Measurements from ENCODE around the gene RERE. TPM values are rescaled to one million over a fixed set of nuclear protein-coding genes. Genes with fewer than 3 reads are reported as not detected.

Gene RERE
- total RNA-seq, 2 experiments from 2014 or later: 73.1 to 211 TPM

DNA sequence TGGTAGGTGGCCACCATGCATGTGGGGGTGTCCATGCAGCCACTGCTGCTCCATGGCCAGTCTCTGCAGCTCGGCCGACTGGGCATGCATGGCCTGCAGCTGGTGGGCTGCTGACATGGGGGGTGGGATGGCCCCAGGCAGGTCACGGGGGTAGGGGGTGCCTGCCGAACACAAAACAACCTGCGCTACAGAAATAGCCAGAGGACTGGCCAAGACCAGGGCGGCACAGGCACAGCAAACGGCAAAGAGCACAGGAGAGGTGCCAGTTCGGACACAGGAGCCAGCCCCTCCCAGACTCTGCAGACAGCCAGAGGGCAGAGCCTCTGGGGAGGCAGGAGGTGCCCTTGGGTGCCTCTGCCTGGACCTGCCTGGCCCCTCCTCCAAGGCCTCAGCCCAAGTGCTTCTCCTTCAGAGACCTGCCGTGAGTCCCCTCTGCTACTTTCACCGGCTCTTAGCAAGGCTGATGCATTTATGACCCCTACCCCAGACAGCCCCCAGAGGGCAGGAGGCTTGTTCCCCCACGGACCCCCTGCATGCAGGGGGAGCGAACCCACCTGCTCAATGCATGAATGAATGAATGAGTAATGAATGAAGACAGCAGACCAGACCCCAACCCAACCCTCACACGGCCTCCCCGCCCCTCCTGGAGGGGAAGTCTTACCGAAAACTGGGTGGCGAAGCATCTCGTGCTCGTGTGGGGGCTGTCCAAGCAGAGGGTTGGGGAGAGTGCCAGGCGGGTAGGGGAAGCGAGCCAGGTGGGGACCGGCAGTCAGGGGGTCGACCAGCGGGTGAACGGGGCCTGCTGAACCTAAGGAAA is 461.8 kb downstream of the RERE start:
- no TSS peak for BruUV-seq (replicated peaks)
- ChIA-PET POLR2A (no interaction called here), CTCF (ENCODE audit: unreplicated experiment) (interaction anchor here (0.6 kb wide), 1 partner anchor 13 kb away, joined by 3 read pairs; no protein-coding TSS in a partner anchor)
- Histone ChIP-seq H3K36me3 (ENCODE audit: insufficient read depth, low read length) (peaks cover 85% of the 10 kb centered on the region), H3K4me2 (ENCODE audit: low read length) (no peak overlapping the region), H4K20me1 (ENCODE audit: insufficient read depth, low read length) (no peaks in the 10 kb centered on the region; the same call in 1 of the 2 replicates), H3K79me2 (ENCODE audit: insufficient read depth, low read depth, low read length) (no peaks in the 10 kb centered on the region), H2AFZ (ENCODE audit: low read length) (no peak overlapping the region), H3K4me3 (ENCODE audit: low read depth, low read length, poor library complexity, severe bottlenecking) (no peak overlapping the region), H3K9me3 (ENCODE audit: low read length) (no peaks in the 10 kb centered on the region), H3K9me2 (ENCODE audit: insufficient read depth, low read length) (no peaks in the 10 kb centered on the region), H3K4me1 (ENCODE audit: insufficient read depth, low read length, poor library complexity, severe bottlenecking) (no peaks in the 10 kb centered on the region), H3K27ac (ENCODE audit: low read depth, low read length, poor library complexity, severe bottlenecking) (no peak overlapping the region)
- no peak for DNase-seq (ENCODE audit: low spot score)
- no peak for TF ChIP-seq EZH2phosphoT487 (IDR thresholded peaks at IDR 0.05; ENCODE audit: borderline replicate concordance, low read depth, low read length)
- TF ChIP-seq, protein P1, sequence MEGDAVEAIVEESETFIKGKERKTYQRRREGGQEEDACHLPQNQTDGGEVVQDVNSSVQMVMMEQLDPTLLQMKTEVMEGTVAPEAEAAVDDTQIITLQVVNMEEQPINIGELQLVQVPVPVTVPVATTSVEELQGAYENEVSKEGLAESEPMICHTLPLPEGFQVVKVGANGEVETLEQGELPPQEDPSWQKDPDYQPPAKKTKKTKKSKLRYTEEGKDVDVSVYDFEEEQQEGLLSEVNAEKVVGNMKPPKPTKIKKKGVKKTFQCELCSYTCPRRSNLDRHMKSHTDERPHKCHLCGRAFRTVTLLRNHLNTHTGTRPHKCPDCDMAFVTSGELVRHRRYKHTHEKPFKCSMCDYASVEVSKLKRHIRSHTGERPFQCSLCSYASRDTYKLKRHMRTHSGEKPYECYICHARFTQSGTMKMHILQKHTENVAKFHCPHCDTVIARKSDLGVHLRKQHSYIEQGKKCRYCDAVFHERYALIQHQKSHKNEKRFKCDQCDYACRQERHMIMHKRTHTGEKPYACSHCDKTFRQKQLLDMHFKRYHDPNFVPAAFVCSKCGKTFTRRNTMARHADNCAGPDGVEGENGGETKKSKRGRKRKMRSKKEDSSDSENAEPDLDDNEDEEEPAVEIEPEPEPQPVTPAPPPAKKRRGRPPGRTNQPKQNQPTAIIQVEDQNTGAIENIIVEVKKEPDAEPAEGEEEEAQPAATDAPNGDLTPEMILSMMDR (conservative IDR thresholded peaks at IDR 0.05; ENCODE audit: low read length): no peak
- intact Hi-C loops (cut with micrococcal nuclease; ENCODE audit: unreplicated experiment): loop anchor here (10.0 kb wide), 1 partner anchor 369 kb away; no protein-coding TSS in a partner anchor

DNA sequence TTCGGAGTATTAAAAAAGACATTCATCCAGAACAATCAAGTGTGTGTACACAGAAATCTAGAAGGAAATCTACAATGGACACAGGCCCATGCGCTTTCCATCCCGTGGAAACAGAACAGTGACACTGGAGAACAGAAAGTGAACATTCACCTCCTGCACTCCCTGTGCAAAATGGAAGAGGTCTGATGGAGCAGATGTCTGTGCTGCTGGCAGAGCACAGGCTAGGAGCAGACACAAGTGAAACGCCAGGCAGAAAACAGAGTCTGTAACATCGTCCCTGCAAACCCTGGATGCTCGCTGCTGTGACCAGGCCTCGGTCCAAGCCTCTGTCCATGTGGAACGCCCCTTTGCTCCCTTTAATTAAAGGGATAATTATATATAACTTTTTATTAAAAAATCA is 463.4 kb downstream of the RERE start:
- Histone ChIP-seq H3K9me2 (ENCODE audit: insufficient read depth, low read length) (no peaks in the 10 kb centered on the region), H2AFZ (ENCODE audit: low read length) (no peak overlapping the region), H3K79me2 (ENCODE audit: insufficient read depth, low read depth, low read length) (no peaks in the 10 kb centered on the region), H3K4me3 (ENCODE audit: low read depth, low read length, poor library complexity, severe bottlenecking) (no peak overlapping the region), H3K9me3 (ENCODE audit: low read length) (no peaks in the 10 kb centered on the region), H4K20me1 (ENCODE audit: insufficient read depth, low read length) (no peaks in the 10 kb centered on the region; the same call in 1 of the 2 replicates), H3K27ac (ENCODE audit: low read depth, low read length, poor library complexity, severe bottlenecking) (no peak overlapping the region), H3K4me2 (ENCODE audit: low read length) (no peak overlapping the region), H3K4me1 (ENCODE audit: insufficient read depth, low read length, poor library complexity, severe bottlenecking) (no peaks in the 10 kb centered on the region), H3K36me3 (ENCODE audit: insufficient read depth, low read length) (peaks cover 70% of the 10 kb centered on the region)
- ChIA-PET POLR2A (no interaction called here), CTCF (ENCODE audit: unreplicated experiment) (no interaction called here)
- intact Hi-C loops (cut with micrococcal nuclease; ENCODE audit: unreplicated experiment): loop anchor here (10.0 kb wide), 1 partner anchor 371 kb away; no protein-coding TSS in a partner anchor
- no peak for DNase-seq (ENCODE audit: low spot score)
- TF ChIP-seq EZH2phosphoT487 (IDR thresholded peaks at IDR 0.05; ENCODE audit: borderline replicate concordance, low read depth, low read length): no peak
- TF ChIP-seq, protein P1 (conservative IDR thresholded peaks at IDR 0.05; ENCODE audit: low read length): no peak
- BruUV-seq (replicated peaks): no TSS peak

All from OCI-LY7 (cell line).